ENCODE results near the gene EXOC7. TPM values are rescaled to one million over a fixed set of nuclear protein-coding genes. Genes with fewer than 3 reads are reported as not detected.
"Not testable (repeated sequence)": the region's sequence is repeated elsewhere in the genome, so short reads cannot be mapped to it uniquely, and the experiment has no call there.

The EXOC7 gene
- total RNA-seq, 2 experiments from 2014 or later, result 88.1 to 90.6 TPM

DNA sequence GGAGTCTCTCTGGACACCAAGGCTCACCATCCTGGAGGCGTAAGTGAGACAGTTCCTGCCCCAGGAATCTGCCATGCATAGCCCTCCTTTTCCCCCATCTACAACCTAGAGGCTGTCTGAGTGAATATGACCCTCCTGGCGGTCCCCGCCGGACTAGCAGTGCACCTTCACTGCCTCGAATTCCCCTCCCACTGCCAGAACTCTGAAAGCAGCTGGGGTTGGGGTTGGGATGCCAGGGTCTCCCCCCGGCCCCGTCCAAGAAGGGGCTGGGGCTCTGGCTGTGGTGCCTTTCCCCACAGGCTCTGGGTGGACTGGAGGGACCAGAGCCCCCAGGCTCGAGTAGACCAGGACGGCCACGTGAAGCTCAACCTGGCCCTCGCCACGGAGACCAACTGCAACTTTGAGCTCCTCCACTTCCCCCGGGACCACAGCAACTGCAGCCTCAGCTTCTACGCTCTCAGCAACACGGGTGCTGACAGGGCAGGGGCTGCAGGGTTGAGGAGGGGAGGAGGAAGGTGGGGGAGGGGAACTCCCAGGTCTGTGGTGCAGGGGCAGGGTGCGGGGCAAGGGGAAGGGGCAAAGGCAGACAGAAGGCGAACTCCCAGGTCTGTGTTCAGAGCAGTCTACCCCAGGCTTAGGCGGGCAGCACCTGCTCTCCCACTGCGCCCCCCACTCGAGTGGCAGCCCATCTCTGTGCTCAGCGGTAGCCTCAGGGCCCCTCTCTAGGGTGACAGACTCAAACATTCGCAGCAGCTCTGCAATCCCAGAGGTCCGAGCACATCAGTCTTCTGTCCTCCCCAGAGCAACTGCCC, 23.4 kb downstream of the EXOC7 start:
- Histone ChIP-seq H3K27me3 (ENCODE audit: control insufficient read depth in 1 of 2, insufficient read depth in 2 of 2, low read length in 2 of 2) (peaks cover 17 to 20% of the 10 kb centered on the region in 2 experiments), H3K36me3 (ENCODE audit: insufficient read depth, low read length) (peaks cover 28% of the 10 kb centered on the region), H3K4me3 (ENCODE audit: low read length) (no peak overlapping the region), H3K27ac (ENCODE audit: low read depth in 1 of 2, low read length in 2 of 2) (no peak overlapping the region), H3K9me3 (ENCODE audit: control insufficient read depth in 1 of 2, insufficient read depth in 1 of 2, low read length in 2 of 2) (peaks cover 0 to 10% of the 10 kb centered on the region in 2 experiments), H3K4me1 (ENCODE audit: insufficient read depth, low read length) (peaks cover 49% of the 10 kb centered on the region)
- Mint-ChIP-seq H3K36me3 (ENCODE audit: low read depth) (peaks cover 12% of the 10 kb centered on the region), H3K27me3 (peaks cover 27% of the 10 kb centered on the region), H3K27ac (peak overlapping the region; percentile 58), H3K4me3 (no peak overlapping the region), H3K4me1 (ENCODE audit: low read depth) (peaks cover 42% of the 10 kb centered on the region), H3K9me3 (no peaks in the 10 kb centered on the region)
- ChIA-PET POLR2A (interaction anchor here (0.8 to 1.9 kb wide), 7 partner anchors 10 to 303 kb away, joined by 3 to 13 read pairs (median 4); partner anchors contain the start of genes ACOX1, EXOC7 and TEN1), CTCF (interaction anchor here (0.6 to 1.6 kb wide), 3 partner anchors 13 to 200 kb away, joined by 3 to 4 read pairs (median 3); no protein-coding TSS in a partner anchor)
- DNase-seq (peak in 2 of 14 experiments; percentile 21 to 38), ATAC-seq (ENCODE audit: poor library complexity) (peak; percentile 35)
- intact Hi-C loops (cut with DNase I, micrococcal nuclease), result no loop called here
- TF ChIP-seq, protein P1, sequence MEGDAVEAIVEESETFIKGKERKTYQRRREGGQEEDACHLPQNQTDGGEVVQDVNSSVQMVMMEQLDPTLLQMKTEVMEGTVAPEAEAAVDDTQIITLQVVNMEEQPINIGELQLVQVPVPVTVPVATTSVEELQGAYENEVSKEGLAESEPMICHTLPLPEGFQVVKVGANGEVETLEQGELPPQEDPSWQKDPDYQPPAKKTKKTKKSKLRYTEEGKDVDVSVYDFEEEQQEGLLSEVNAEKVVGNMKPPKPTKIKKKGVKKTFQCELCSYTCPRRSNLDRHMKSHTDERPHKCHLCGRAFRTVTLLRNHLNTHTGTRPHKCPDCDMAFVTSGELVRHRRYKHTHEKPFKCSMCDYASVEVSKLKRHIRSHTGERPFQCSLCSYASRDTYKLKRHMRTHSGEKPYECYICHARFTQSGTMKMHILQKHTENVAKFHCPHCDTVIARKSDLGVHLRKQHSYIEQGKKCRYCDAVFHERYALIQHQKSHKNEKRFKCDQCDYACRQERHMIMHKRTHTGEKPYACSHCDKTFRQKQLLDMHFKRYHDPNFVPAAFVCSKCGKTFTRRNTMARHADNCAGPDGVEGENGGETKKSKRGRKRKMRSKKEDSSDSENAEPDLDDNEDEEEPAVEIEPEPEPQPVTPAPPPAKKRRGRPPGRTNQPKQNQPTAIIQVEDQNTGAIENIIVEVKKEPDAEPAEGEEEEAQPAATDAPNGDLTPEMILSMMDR (IDR thresholded peaks at IDR 0.05), result no peak

DNA sequence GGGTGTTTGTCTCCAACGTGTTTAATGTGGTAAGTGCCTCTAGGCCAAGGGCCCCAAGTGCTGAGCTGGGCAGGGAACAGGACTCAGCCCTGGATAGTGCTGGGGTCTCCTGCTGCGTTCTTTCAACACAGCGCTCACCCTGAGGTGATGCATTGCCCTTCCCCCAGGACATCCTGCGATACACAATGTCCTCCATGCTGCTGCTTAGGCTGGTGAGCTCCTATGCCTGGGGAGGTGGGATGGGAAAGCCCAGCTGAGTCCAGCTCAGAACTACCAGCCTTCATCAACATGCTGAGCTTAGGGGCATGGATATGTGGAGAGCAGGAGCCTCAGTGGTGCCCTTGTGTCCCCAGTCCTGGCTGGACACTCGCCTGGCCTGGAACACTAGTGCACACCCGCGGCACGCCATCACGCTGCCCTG, 24.0 kb downstream of the EXOC7 start:
- Mint-ChIP-seq H3K4me3 (peak overlapping the region; percentile 30), H3K4me1 (ENCODE audit: low read depth) (peaks cover 48% of the 10 kb centered on the region), H3K36me3 (ENCODE audit: low read depth) (peaks cover 6% of the 10 kb centered on the region), H3K27ac (peak overlapping the region; percentile 58), H3K27me3 (peaks cover 33% of the 10 kb centered on the region), H3K9me3 (no peaks in the 10 kb centered on the region)
- DNase-seq, result no peak
- H3K4me3 ChIP-seq (ENCODE audit: low read length), result no peak overlapping the region
- H3K27me3 ChIP-seq (ENCODE audit: control insufficient read depth in 1 of 2, insufficient read depth in 2 of 2, low read length in 2 of 2), result peaks cover 24 to 25% of the 10 kb centered on the region in 2 experiments
- peaks cover 22% of the 10 kb centered on the region for H3K36me3 ChIP-seq (ENCODE audit: insufficient read depth, low read length)
- POLR2A ChIA-PET, result interaction anchor here (0.9 to 1.9 kb wide), 4 partner anchors 11 to 101 kb away, joined by 3 to 13 read pairs (median 4); partner anchors contain the start of genes ACOX1 and TEN1
- no peak for ATAC-seq (ENCODE audit: poor library complexity)
- H3K27ac ChIP-seq (ENCODE audit: low read depth in 1 of 2, low read length in 2 of 2), result no peak overlapping the region
- TF ChIP-seq, protein P1 (IDR thresholded peaks at IDR 0.05), result no peak
- intact Hi-C loops (cut with DNase I, micrococcal nuclease), result no loop called here
- peaks cover 55% of the 10 kb centered on the region for H3K4me1 ChIP-seq (ENCODE audit: insufficient read depth, low read length)
- CTCF ChIA-PET, result interaction anchor here (0.7 to 1.6 kb wide), 4 partner anchors 23 to 200 kb away, joined by 3 to 4 read pairs (median 3); no protein-coding TSS in a partner anchor
- H3K9me3 ChIP-seq (ENCODE audit: control insufficient read depth in 1 of 2, insufficient read depth in 1 of 2, low read length in 2 of 2), result peaks cover 0 to 14% of the 10 kb centered on the region in 2 experiments

DNA sequence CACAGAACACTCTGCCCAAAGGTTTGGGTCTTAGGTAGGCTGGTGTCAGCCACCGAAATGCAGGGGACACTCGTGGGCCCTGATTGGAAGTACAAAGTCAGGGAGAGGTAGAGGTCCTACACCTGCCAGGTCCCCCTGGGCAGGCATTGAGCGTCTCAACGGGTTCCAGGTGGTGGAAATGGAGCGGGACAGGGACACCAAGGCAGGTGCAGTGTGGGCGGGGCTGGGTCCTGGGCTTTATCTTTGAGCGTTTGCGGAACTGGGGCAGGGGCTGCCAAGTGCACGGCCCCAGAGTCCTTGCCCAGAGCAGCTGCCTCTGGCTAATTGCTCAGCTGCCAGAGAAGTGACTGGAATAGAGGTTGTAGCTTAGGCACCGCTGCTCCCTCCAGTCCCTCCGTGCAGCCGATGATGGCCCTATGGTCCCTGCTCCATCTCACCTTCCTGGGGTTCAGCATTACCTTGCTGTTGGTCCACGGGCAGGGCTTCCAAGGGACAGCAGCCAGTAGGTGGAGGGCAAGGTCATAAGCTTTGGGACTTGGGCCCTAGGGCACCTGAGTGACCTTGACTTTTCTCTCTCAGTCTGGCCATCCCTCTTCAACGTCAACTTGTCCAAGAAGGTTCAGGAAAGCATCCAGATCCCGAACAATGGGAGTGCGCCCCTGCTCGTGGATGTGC, 24.6 kb downstream of the EXOC7 start, which contains the start of gene ZACN:
ZACN (plus strand) TSS at position 323 of the 675 bp plus-strand sequence; CDS start at position 406, 83 bp downstream.
- no peak for DNase-seq
- H3K36me3 Mint-ChIP-seq (ENCODE audit: low read depth), result peaks cover under 1% of the 10 kb centered on the region
- peaks cover 60% of the 10 kb centered on the region for H3K4me1 ChIP-seq (ENCODE audit: insufficient read depth, low read length)
- peaks cover 35% of the 10 kb centered on the region for H3K27me3 Mint-ChIP-seq
- CTCF ChIA-PET, result interaction anchor here (0.7 to 1.6 kb wide), 4 partner anchors 22 to 201 kb away, joined by 3 to 4 read pairs (median 3); no protein-coding TSS in a partner anchor
- POLR2A ChIA-PET, result interaction anchor here (1.5 to 1.9 kb wide), 2 partner anchors 12 to 15 kb away, joined by 4 to 13 read pairs; no protein-coding TSS in a partner anchor
- peaks cover 29% of the 10 kb centered on the region in 2 experiments for H3K27me3 ChIP-seq (ENCODE audit: control insufficient read depth in 1 of 2, insufficient read depth in 2 of 2, low read length in 2 of 2)
- peak within 1 kb of the TSS; percentile 58 for H3K27ac Mint-ChIP-seq
- ATAC-seq (ENCODE audit: poor library complexity), result no peak
- peaks cover 17% of the 10 kb centered on the region for H3K36me3 ChIP-seq (ENCODE audit: insufficient read depth, low read length)
- TF ChIP-seq, protein P1 (IDR thresholded peaks at IDR 0.05), result no peak
- H3K27ac ChIP-seq (ENCODE audit: low read depth in 1 of 2, low read length in 2 of 2), result no peak within 1 kb of the TSS
- intact Hi-C loops (cut with DNase I, micrococcal nuclease), result no loop called here
- H3K9me3 ChIP-seq (ENCODE audit: control insufficient read depth in 1 of 2, insufficient read depth in 1 of 2, low read length in 2 of 2), result peaks cover 0 to 20% of the 10 kb centered on the region in 2 experiments
- peaks cover 48% of the 10 kb centered on the region for H3K4me1 Mint-ChIP-seq (ENCODE audit: low read depth)
- H3K4me3 ChIP-seq (ENCODE audit: low read length), result no peak within 1 kb of the TSS
- peak within 1 kb of the TSS; percentile 66 for H3K4me3 Mint-ChIP-seq
- H3K9me3 Mint-ChIP-seq, result no peaks in the 10 kb centered on the region

DNA sequence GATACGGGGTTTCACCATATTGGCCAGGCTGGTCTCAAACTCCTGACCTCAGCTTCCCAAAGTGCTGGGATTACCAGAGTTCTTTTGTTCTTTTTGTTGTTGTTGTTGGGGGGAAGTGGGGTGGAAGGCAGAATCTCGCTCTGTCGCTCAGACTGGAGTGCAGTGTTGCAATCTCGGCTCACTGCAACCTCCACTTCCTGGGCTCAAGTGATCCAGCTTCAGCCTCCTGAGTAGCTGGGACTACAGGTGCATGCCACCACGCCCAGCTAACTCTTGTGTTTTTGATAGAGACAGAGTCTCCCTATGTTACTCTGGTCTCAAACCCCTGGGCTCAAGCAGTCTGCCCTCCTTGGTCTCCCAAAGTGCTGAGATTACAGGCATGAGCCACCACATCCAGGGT, 25.2 kb downstream of the EXOC7 start:
- DNase-seq; ATAC-seq (ENCODE audit: poor library complexity); H3K4me3 ChIP-seq (ENCODE audit: low read length); H3K27ac ChIP-seq (ENCODE audit: low read depth in 1 of 2, low read length in 2 of 2); intact Hi-C loops (cut with DNase I, micrococcal nuclease); H3K27ac Mint-ChIP-seq; H3K9me3 Mint-ChIP-seq; CTCF ChIA-PET; H3K36me3 Mint-ChIP-seq (ENCODE audit: low read depth): not testable (repeated sequence)
- Histone ChIP-seq H3K36me3 (ENCODE audit: insufficient read depth, low read length) (peaks cover 11% of the 10 kb centered on the region), H3K4me1 (ENCODE audit: insufficient read depth, low read length) (peaks cover 61% of the 10 kb centered on the region), H3K9me3 (ENCODE audit: control insufficient read depth in 1 of 2, insufficient read depth in 1 of 2, low read length in 2 of 2) (peaks cover 0 to 20% of the 10 kb centered on the region in 2 experiments), H3K27me3 (ENCODE audit: control insufficient read depth in 1 of 2, insufficient read depth in 2 of 2, low read length in 2 of 2) (peaks cover 33 to 34% of the 10 kb centered on the region in 2 experiments)
- POLR2A ChIA-PET, result interaction anchor here (1.5 to 1.9 kb wide), 3 partner anchors 12 to 17 kb away, joined by 4 to 13 read pairs (median 4); no protein-coding TSS in a partner anchor
- Mint-ChIP-seq H3K27me3 (peaks cover 40% of the 10 kb centered on the region), H3K4me1 (ENCODE audit: low read depth) (peaks cover 48% of the 10 kb centered on the region), H3K4me3 (peak overlapping the region; percentile 66)
